HAP-1 (cell line): ENCODE measurements around the gene HEPHL1.

ENCODE experiments used
- DNase-seq, 2 experiments: peaks; one replicate each; pipeline ENCODE4 v3.0.0-alpha.2; 2016 to 2020; ENCODE audit warnings: low spot score in 2 of 2
- H3K27me3 ChIP-seq: fragments of 250-450 bp; sonication (Bioruptor Pico); 2 replicates; pipeline ENCODE4 v1.5.1; 2020; ENCODE audit warnings: low read depth, mild to moderate bottlenecking, moderate library complexity
- H3K36me3 ChIP-seq: fragments of 250-450 bp; sonication (Bioruptor Pico); replicated peaks from 2 replicates; pipeline ENCODE4 v1.5.1; 2020; ENCODE audit warnings: mild to moderate bottlenecking
- H3K4me1 ChIP-seq: fragments of 250-450 bp; sonication (Bioruptor Pico); 2 replicates; pipeline ENCODE4 v1.5.1; 2020; ENCODE audit warnings: mild to moderate bottlenecking
- H3K4me3 ChIP-seq: fragments of 250-450 bp; sonication (Bioruptor Pico); 2 replicates; pipeline ENCODE4 v1.5.1; 2020; ENCODE audit warnings: mild to moderate bottlenecking, moderate library complexity
- H3K9me3 ChIP-seq: fragments of 250-450 bp; sonication (Bioruptor Pico); 2 replicates; pipeline ENCODE4 v1.5.1; 2020; ENCODE audit warnings: mild to moderate bottlenecking, moderate library complexity
- in situ Hi-C: fragments of 300-500 bp; cut with MboI; formaldehyde crosslinking; loops from 3 replicates; pipeline ENCODE4 v1.14.3; 2020; ENCODE audit warnings: low sequenced_read_pairs, inconsistent platforms, mixed read lengths

Gene HEPHL1

GRCh38 chr11:93997741-93998140, 23.4 kb upstream of the HEPHL1 start:
- Histone ChIP-seq H3K36me3 (no peaks in the 10 kb centered on the region), H3K4me1 (no peaks in the 10 kb centered on the region), H3K27me3 (no peaks in the 10 kb centered on the region), H3K4me3 (no peak overlapping the region), H3K9me3 (no peaks in the 10 kb centered on the region)
- DNase-seq, result no peak
- in situ Hi-C loops, result no loop called here

DNA sequence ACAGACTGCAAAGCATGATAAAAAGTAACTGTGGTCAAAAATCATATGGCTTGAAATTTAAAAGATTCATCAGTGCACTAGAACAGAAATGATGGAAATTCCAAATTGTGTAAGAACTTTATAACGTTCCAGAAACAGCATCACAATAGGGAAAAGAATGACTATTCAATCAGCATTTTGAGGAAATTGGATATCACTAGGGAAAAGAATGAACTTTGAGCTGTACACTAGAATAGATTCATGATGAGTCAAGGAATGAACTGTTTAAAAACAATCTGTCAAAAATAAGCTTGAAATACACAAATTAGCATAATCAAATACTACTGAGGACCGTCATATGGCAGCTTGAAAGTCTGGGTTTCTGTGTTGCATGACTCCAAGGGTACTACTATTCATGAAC, 20.5 kb upstream of the HEPHL1 start:
- Histone ChIP-seq H3K27me3 (no peaks in the 10 kb centered on the region), H3K4me1 (no peaks in the 10 kb centered on the region), H3K36me3 (no peaks in the 10 kb centered on the region), H3K4me3 (no peak overlapping the region), H3K9me3 (no peaks in the 10 kb centered on the region)
- in situ Hi-C loops, result no loop called here
- DNase-seq, result no peak

- H3K27me3 ChIP-seq, result no peaks in the 10 kb centered on the region
- no peak for DNase-seq
- no peak overlapping the region for H3K4me3 ChIP-seq
- H3K9me3 ChIP-seq, result no peaks in the 10 kb centered on the region
- no peaks in the 10 kb centered on the region for H3K36me3 ChIP-seq
- no peaks in the 10 kb centered on the region for H3K4me1 ChIP-seq
- in situ Hi-C loops, result no loop called here
Observed at GRCh38 chr11:94002226-94002625, 18.9 kb upstream of the HEPHL1 start.

DNA sequence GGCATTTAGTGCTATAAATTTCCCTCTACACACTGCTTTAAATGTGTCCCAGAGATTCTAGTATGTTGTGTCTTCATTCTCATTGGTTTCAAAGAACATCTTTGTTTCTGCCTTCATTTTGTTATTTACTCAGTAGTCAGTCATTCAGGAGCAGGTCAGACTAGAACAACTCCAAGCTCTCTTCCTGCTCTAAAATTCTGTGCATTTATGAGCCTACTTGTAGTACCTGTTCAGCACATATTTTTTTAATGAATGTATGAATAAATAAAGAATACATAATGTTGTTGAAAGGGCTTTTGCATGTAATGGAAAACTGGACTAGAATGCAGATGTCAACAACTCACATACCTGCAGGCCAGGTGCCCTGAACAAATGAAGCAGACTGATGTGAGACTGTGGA, 13.7 kb upstream of the HEPHL1 start:
- H3K27me3 ChIP-seq, result no peaks in the 10 kb centered on the region

GRCh38 chr11:94007906-94008305, 13.2 kb upstream of the HEPHL1 start:
- in situ Hi-C loops, result no loop called here
- H3K4me1 ChIP-seq, result no peaks in the 10 kb centered on the region
- no peaks in the 10 kb centered on the region for H3K27me3 ChIP-seq
- H3K9me3 ChIP-seq, result no peaks in the 10 kb centered on the region
- no peaks in the 10 kb centered on the region for H3K36me3 ChIP-seq
- no peak overlapping the region for H3K4me3 ChIP-seq
- DNase-seq, result no peak

More for the DNA sequence above, 13.7 kb upstream of the HEPHL1 start:
- Histone ChIP-seq H3K4me1 (no peaks in the 10 kb centered on the region), H3K4me3 (no peak overlapping the region), H3K9me3 (no peaks in the 10 kb centered on the region), H3K36me3 (no peaks in the 10 kb centered on the region)
- no peak for DNase-seq
- in situ Hi-C loops, result no loop called here

- DNase-seq, result no peak
- Histone ChIP-seq H3K36me3 (no peaks in the 10 kb centered on the region), H3K9me3 (no peaks in the 10 kb centered on the region), H3K27me3 (no peaks in the 10 kb centered on the region), H3K4me1 (no peaks in the 10 kb centered on the region), H3K4me3 (no peak overlapping the region)
- in situ Hi-C loops, result no loop called here
Observed at GRCh38 chr11:94010136-94010535, 11.0 kb upstream of the HEPHL1 start.

GRCh38 chr11:94011478-94011877, 9.7 kb upstream of the HEPHL1 start:
- Histone ChIP-seq H3K36me3 (no peaks in the 10 kb centered on the region), H3K4me1 (no peaks in the 10 kb centered on the region), H3K27me3 (no peaks in the 10 kb centered on the region), H3K9me3 (no peaks in the 10 kb centered on the region), H3K4me3 (no peak overlapping the region)
- in situ Hi-C loops, result no loop called here
- DNase-seq, result no peak

GRCh38 chr11:94017446-94017845, 3.7 kb upstream of the HEPHL1 start:
- Histone ChIP-seq H3K9me3 (no peaks in the 10 kb centered on the region), H3K27me3 (no peaks in the 10 kb centered on the region), H3K4me3 (no peak overlapping the region), H3K4me1 (no peaks in the 10 kb centered on the region), H3K36me3 (no peaks in the 10 kb centered on the region)
- no peak for DNase-seq
- in situ Hi-C loops, result no loop called here

- H3K36me3 ChIP-seq, result no peaks in the 10 kb centered on the region
- in situ Hi-C loops, result no loop called here
- H3K4me3 ChIP-seq, result no peak overlapping the region
- no peaks in the 10 kb centered on the region for H3K4me1 ChIP-seq
- DNase-seq, result no peak
- H3K27me3 ChIP-seq, result no peaks in the 10 kb centered on the region
- H3K9me3 ChIP-seq, result no peaks in the 10 kb centered on the region
Observed at GRCh38 chr11:94018721-94019120, 2.4 kb upstream of the HEPHL1 start.

GRCh38 chr11:94023856-94024255, 2.7 kb downstream of the HEPHL1 start:
- no peaks in the 10 kb centered on the region for H3K9me3 ChIP-seq
- in situ Hi-C loops, result no loop called here
- no peaks in the 10 kb centered on the region for H3K36me3 ChIP-seq

DNA sequence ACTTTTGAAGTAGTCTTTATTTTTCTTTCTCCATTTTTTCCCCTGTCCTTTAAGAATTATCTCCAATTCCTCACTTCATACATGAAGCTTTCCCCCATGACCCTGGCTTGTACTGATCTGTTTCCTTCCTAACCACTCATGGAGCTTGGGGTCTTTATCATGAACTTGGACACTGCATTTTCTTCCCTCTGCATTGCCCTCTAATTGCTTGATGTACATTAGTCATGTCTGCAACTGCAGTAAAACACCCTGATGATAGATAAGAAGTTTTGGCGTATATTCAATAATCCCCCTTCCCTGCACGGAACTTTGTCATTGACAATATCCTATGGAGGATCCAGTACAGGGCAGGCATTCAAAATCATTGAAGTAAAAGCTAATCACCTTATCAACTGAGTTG, 3.4 kb downstream of the HEPHL1 start:
- no peak for DNase-seq
- Histone ChIP-seq H3K27me3 (no peaks in the 10 kb centered on the region), H3K4me3 (no peak overlapping the region), H3K4me1 (no peaks in the 10 kb centered on the region), H3K36me3 (no peaks in the 10 kb centered on the region), H3K9me3 (no peaks in the 10 kb centered on the region)
- in situ Hi-C loops, result no loop called here

More at GRCh38 chr11:94023856-94024255, 2.7 kb downstream of the HEPHL1 start:
- Histone ChIP-seq H3K27me3 (no peaks in the 10 kb centered on the region), H3K4me1 (no peaks in the 10 kb centered on the region), H3K4me3 (no peak overlapping the region)
- no peak for DNase-seq

- in situ Hi-C loops, result no loop called here
- Histone ChIP-seq H3K36me3 (no peaks in the 10 kb centered on the region), H3K27me3 (no peaks in the 10 kb centered on the region), H3K4me1 (no peaks in the 10 kb centered on the region), H3K9me3 (no peaks in the 10 kb centered on the region), H3K4me3 (no peak overlapping the region)
- DNase-seq, result no peak
Observed at GRCh38 chr11:94025690-94026394, 4.7 kb downstream of the HEPHL1 start.

GRCh38 chr11:94027210-94027609, 6.1 kb downstream of the HEPHL1 start:
- H3K9me3 ChIP-seq, result no peaks in the 10 kb centered on the region
- no peak overlapping the region for H3K4me3 ChIP-seq
- no peak for DNase-seq
- no peaks in the 10 kb centered on the region for H3K36me3 ChIP-seq
- H3K27me3 ChIP-seq, result no peaks in the 10 kb centered on the region
- in situ Hi-C loops, result no loop called here
- H3K4me1 ChIP-seq, result no peaks in the 10 kb centered on the region

- no peaks in the 10 kb centered on the region for H3K27me3 ChIP-seq
- no peak overlapping the region for H3K4me3 ChIP-seq
- H3K9me3 ChIP-seq, result no peaks in the 10 kb centered on the region
- H3K36me3 ChIP-seq, result no peaks in the 10 kb centered on the region
- in situ Hi-C loops, result no loop called here
- no peak for DNase-seq
- no peaks in the 10 kb centered on the region for H3K4me1 ChIP-seq
Observed at GRCh38 chr11:94028436-94028835, 7.3 kb downstream of the HEPHL1 start.

GRCh38 chr11:94030059-94030458, 8.9 kb downstream of the HEPHL1 start:
- no peaks in the 10 kb centered on the region for H3K27me3 ChIP-seq
- no peaks in the 10 kb centered on the region for H3K36me3 ChIP-seq
- no peaks in the 10 kb centered on the region for H3K9me3 ChIP-seq
- DNase-seq, result no peak
- in situ Hi-C loops, result no loop called here
- H3K4me3 ChIP-seq, result no peak overlapping the region
- H3K4me1 ChIP-seq, result no peaks in the 10 kb centered on the region
